ENCODE data around the gene PDE6C. TPM values are rescaled to one million over a fixed set of nuclear protein-coding genes. Genes with fewer than 3 reads are reported as not detected.

The PDE6C gene
- polyA plus RNA-seq (ENCODE audit: insufficient read length), result 2.2 TPM
- long read RNA-seq, donor 1, result 0 reads
- long read RNA-seq, donor 2, partial matches to known transcripts, result 5 of 5 reads
- long read RNA-seq, donor 2, other reads (novel, unspliced or antisense), result 0 of 5 reads
- long read RNA-seq, donor 3, partial matches to known transcripts, result 8 of 8 reads
- long read RNA-seq, donor 3, other reads (novel, unspliced or antisense), result 0 of 8 reads
- long read RNA-seq, donor 4, result 0 reads
- long read RNA-seq, donor 5, result 0 reads
- long read RNA-seq, donor 6, result 0 reads
- long read RNA-seq, donor 7, result 0 reads
- long read RNA-seq, donor 8, partial matches to known transcripts, result 12 of 12 reads
- long read RNA-seq, donor 8, other reads (novel, unspliced or antisense), result 0 of 12 reads

DNA sequence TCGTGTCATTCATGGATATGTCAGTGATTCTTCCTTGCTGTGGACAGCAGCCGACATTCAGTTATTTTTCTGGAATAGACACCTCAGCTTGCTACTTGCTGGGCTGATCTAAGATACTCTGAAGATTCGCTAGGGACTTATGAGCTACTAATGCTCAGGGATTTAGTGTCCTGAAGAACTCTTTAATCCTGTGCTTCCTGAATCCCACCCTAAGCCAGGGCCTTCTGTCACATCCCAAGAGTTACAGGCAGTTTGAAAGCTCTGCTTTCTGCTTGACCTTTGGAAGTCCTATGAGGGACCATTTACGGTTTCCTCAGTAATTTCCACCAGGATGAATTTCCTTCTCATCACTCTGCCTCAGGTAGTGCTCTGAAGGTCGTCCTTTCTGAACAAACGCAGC, at the start of gene PDE6C:
TSS of gene PDE6C (plus strand) at position 227 of the 400 bp plus-strand sequence. CDS start 189 bp downstream, outside the sequence.
- no peak for DNase-seq

DNA sequence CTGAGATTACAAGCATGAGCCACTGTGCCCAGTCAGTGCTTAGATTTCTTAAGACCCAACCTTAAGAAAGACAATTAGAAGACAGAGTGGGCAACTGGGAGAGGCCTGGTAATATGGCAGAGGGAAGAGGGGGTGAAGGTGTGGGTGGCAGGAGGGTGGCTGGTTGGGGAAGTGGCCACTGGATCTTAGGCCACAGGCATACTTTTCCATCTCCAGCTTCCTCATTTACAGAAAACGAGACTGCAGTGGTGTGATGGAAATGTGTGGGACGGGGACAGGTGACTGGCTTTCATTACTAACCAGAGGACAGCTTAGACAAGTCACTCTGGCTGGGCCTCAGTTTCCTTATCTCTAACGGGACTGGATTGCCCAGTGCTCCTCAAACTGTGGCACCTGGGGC, 46.9 kb upstream of the PDE6C start:
- no peak for DNase-seq

DNA sequence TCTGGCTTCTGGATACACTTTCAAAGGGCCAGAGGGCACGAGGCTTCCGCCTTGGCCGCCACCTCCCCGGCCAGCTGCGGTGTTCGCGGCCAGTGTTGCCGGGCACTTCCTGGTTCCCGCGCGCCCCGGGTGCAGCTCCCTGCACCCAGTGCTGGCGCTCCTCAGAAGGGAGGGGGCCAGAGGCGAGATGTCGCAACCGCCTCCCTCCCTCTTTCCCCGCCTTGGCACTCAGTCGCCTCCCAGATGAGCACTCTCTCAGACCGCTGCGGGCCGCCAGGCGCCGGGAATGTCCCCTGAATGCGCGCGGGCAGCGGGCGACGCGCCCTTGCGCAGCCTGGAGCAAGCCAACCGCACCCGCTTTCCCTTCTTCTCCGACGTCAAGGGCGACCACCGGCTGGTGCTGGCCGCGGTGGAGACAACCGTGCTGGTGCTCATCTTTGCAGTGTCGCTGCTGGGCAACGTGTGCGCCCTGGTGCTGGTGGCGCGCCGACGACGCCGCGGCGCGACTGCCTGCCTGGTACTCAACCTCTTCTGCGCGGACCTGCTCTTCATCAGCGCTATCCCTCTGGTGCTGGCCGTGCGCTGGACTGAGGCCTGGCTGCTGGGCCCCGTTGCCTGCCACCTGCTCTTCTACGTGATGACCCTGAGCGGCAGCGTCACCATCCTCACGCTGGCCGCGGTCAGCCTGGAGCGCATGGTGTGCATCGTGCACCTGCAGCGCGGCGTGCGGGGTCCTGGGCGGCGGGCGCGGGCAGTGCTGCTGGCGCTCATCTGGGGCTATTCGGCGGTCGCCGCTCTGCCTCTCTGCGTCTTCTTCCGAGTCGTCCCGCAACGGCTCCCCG, 45.7 kb upstream of the PDE6C start, which contains the start of gene FFAR4:
TSS of gene FFAR4 (plus strand) at position 231 of the 842 bp plus-strand sequence. CDS start at position 287, 56 bp downstream.
- no peak for DNase-seq

DNA sequence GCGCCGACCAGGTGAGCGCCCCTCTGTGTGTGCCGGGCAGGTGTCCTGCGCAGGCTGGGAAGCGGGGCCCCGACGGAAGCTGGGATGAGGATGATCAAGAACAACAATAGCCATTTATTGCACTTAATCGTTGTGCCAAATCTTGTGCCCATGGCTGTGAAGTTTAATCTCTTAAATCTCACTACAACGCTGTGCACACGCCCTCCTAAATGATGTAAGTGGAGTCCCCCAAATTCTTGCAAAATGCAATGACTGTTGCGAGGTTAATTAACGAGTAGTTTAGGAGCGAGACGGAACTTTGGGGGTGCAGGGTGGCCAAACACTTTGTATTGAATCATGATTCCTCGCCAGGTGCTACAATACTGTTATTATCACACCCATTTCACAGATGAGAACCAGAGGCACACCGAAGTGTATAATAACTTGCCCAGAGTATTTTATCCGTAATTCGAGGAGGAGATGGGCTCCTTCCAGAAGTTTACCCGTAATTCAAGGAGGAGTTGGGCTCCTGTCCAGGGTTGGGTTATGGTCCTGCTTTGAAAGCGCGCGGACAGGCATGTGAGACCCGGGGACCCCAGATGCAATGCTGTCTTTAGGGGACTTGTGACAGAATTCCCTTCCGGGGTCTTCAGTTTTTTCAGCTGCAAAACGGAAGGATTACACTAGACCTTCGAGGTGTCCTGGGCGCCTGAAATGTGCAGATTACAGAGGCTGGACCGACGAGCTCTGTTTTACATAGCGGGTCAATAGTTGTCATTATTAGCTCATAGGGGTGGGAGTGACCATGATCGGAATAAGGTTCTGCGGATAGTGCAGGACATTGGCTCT, 44.8 kb upstream of the PDE6C start:
- no peak for DNase-seq

DNA sequence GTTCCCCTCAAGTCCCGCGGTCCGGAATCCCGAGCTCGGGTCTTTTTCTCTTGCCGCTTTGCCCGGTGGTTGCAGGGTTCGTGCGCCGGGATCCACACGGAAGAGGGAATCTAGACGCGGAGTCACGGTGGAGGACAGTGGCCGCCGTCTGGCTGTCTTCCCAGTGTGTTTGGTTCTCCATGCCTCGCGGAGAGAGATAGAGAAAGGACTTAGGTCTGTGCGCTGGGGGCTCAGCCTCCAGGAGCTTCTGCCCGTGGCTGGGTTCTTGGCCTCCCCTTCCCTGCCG, 44.3 kb upstream of the PDE6C start:
- DNase-seq, result no peak

DNA sequence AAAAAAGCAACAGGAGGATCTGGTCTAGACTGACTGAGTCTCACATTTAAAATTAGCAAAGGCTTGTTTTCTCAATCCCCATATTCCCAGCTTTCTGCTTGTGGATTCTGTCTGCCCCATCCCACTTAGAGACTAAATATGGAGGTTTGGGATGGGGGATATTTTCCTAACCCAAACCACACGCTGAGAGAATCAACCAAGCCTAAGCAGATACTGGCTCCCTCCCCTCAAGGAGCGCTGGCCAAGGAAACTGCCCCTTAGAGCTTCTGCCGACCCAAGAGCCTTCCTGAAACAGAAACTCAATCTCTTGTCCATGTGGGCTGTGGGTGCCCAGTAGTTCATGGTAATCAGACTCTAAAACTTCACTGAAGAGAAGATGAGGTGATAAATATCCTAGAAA, 42.0 kb upstream of the PDE6C start:
- no peak for DNase-seq

DNA sequence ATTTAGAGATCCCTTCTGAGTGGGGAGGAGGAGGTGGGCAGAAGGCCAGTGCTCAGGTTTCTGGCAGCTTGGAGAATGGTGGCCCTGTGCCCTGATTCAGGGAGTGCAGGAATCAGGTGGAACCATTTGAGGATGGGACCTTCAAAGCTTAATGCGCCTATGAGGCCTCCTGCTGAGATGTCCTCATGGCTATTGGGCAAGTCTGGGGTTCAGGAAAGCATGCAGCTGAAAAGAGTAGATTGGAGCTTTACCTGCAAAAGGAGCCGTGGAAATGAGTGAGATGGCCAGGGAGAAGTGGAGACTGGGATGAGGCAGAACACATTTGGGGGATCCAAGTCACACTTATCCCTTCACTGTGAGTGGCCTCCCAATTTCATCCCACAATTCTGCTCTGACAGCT, 39.7 kb upstream of the PDE6C start:
- no peak for DNase-seq

DNA sequence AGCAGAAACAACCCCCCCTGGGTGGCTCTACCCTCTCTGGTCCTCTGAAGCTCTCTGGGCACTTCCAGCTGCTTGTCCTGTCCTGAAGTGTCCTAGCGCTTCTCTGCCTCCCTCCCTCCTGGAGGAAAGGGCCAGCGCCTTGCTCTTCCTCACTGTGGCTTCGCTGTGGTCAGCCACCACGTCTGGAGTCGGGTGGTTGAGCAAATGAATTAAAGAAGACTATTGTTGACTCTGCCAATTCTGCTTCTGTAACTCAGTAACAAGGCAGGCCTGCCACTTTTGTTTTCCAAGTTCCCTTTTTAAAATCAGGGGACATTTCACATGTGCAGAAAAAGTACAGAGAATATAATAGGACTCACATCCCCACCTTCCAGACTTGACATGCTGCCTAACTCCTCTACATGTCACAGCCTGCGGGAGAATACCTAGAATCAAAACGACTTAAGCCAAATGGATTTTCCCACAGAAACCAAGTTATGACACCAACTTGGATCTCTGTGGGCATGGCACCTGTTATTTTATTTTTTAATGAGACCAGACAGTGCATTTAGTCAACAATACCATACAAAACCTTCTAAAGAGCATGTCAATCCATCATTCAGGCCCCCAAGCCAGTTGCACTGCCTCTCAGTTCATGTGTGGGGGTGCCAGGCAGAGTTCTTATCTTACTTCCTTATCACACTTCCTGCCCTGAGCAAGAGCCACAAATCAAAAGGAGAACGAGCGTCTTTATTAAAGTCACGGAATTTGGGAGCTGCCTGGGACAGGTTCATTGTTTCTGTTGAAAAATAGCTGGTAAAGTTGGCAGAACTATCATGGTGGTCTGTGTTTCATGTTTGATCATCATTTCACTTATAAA, 39.1 kb upstream of the PDE6C start:
- DNase-seq, result no peak

DNA sequence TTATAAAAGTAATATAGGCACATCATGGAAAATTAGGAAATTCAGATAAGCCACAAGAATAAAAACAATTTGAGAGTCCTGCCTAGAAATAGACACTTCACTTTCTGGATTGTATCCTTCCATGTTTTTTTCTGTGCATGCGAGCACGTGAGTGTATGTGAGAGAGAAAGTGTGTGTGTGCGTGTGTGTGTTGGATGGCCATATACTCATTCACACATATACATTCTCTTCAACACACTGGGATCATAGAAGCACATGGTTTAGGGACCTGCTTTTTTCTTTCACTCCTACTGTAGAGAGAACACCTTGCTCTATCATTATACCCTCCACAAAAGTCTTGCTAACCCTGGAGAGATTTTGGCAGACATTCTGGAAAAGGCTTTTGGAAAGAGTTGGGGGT, 38.4 kb upstream of the PDE6C start:
- no peak for DNase-seq

DNA sequence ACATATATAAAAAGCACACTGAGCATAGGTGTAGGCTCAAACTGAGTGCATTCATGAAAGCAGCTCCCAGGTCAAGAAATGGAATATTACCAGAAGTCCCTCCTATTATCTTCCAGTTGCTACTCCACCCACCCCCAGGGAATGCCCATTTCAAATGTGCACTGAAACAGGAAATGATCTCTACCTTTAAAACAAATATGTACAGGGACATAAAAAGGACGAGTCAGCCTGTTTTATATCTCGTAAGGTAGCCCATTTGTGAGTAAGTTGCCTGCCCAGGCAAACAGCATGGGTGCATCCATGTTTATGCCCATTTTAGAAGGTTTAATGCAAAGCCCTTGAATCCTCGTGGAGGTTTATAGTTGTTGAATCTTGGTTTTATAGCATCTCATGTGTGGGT, 35.4 kb upstream of the PDE6C start:
- no peak for DNase-seq

DNA sequence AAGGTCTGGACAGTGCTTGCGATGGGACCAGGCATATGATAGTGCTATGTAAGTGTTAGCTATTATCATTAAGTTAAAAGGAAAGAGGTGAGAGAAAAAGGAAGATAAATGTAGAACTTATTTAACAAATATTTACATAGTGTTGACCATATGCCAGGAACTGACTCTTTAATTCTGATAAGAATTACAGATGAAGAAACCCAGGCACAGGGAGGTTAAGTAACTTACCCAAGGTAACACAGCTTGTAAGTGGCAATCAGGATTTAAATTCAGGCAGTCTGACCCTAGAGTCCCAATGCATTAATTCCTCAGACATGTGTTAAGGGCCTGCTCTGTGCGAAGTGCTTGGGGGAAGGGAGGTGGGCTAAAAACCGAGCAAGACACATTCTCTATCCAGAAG, 34.8 kb upstream of the PDE6C start:
- no peak for DNase-seq

DNA sequence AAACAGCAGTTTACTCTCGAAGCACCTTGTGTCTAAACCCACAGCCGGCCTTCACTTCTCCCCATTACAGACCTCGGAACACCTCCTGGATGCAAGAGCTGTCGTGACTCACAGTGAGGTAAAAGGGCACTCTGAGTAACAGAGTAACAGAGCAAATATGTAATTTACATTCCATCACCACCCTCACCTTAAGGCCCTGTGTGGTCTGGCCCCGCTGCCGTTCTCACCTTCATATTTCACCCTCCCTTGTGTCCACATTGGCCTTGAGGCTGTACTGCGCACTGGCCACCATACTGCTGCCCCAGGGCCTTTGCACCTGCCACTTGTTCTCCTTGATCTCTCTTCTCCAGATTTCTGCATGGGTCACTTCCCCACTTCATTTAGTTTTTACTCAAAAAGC, 33.2 kb upstream of the PDE6C start:
- DNase-seq, result no peak

DNA sequence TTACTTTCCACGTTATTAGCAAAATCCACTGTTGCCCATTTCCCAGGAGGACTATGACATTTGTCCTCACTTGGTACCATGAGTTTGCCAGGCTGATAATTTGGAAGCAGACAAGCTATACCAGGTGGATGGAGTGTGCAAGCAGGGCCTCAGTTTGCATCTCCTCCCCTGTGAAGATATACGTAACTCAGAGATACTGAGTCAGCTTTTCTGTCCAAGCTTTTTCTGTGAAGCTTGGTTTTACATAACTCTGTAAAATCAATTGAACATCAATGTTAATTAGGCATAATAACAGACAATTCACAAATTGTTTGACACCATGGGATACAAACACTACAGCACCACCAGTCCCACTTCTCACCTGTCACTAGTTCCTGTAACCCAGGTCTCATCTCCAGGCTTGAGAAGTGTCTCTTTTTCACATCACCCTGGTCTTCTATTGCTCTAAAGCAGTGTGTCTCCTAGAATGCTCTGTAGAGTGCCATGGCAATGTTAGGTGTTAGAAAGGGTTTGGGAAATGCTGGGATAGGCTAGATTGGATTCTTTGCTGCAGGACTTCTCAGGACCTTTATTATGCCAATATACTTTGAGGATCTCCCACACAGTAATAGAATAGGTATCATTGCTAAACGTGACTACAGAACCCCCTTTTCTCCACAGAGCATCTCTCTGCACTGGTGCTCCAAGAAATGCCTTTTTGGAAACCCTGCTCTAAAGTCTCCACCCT, 32.2 kb upstream of the PDE6C start:
- no peak for DNase-seq

DNA sequence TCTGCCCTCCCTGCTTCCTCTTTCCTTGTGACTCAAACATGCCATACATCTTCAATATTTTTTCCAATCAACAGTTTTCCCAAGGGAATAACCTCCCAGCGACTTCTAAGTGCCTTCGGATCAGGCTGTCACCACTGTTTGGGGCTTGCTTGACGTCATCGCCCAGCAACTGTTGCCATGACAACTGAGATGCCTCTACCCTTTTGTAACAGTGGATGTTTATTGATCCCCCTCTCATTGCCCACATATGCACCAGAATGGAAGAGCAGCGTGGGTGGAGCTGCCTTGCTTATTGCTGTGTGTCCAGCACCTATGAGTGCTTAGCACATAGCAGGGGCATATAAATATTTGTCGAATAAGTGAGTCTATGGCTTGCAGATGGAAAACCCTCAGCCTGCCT, 31.5 kb upstream of the PDE6C start:
- DNase-seq, result no peak

DNA sequence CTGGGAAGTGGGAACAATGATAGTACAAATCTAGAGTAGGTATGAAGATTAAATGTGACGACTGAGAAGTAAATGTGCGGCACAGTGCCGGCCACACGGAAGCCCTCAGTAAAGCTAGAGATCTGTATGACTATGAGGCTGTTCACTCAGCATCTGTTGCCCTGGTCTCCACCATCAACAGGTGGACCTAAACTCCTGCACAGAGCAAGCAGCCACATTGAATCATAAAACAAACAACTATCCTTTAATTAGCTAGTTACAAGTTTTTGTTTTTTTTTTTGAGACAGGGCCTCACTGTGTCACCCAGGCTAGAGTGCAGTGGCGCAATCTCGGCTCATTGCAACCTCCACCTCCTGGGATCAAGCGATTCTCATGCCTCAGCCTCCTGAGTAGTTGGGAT, 27.9 kb upstream of the PDE6C start:
- DNase-seq, result no peak

DNA sequence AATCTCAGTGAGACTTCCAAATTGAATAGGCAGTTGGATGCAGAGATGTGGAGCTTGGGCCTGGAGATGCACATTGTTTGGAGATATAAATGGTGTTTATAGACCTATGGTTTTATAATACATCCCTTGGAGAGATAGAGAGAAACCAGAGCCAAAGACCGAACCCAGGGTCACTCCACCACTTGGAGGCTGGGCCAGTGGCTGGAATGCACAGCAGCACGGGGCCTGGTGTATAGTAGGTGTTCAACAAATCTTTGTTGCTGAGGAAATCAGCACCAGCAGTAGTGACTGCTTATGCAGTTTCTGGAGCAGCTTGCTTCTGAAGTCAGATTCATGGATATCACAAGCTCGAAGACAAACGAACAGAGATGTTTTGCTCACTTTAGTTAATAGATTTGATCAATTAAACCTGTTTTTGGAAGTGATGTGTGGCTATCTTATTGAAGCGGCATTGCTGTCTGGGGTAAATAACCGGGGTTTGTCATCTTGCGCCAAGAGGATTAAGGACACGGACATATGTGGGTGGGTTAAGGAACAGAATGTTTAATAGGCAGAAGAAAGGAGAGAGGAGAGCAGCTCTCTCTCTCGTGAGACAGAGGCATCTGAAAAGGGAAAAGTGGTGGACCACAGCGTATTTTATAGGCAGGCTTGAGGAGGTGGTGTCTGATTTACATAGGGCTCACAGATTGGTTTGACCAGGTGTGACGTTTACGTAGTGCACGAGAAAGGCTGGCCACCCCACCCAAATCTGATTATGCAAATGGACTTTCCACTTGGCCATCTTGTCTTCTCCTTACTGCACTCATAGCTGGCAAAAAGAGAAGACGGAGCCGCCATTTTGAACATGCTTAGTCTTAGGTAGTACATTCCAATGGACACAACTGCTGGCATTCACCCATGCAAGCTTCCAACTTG, 22.4 kb upstream of the PDE6C start:
- no peak for DNase-seq

DNA sequence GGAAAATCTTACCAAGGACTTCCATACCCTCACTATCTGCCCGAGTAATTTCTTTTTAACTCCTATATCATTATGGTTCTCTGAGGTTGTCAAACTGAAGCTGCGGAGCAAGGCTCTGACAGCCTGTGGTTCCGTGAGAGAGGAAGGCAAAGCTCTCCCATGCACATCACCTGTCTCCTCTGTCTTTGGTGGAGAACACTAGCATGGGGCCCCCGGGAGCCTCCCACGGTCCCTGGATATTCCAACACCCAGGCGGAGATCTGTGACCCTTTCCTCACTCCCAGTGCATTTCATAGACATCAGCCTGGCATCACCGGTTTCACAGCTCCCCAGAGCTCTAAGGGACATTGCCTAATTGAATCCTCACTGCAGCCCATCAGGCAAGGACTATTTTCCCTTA, 21.7 kb upstream of the PDE6C start:
- DNase-seq, result no peak

DNA sequence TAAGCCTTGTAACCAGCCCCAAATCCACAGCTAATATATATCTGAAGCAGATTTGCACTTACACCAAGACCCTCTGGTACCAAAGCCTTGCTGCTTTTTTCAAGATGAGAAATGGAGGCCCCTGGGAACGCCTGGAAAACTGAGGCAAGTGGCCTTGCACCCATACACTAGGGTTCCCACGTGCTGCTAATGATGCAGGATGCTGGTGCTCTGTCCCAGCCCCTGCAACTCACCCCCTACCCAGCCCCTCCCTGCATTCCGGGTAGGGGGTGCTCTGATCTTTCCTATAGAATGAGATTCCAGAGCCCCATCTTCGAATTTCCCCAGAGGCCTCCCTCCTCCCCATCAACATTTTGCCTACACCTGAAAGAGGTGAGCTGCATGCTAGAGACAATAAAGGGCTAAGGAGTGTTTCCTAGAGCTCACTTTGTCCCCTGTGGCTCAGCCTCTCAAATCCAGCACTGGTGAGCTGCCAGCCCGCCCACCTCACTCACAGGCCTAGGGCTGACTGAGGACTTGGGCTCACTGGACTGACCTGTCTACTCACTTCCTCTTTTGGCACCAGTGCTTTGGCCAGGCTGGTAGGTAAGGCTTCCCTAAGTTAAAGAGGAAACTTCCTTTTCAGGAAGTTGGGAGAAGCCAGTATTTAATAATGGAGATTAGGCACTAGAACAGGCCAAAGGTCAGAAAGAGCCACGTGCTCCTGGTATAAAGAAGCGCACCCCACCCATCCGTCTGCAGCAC, 21.1 kb upstream of the PDE6C start:
- no peak for DNase-seq

DNA sequence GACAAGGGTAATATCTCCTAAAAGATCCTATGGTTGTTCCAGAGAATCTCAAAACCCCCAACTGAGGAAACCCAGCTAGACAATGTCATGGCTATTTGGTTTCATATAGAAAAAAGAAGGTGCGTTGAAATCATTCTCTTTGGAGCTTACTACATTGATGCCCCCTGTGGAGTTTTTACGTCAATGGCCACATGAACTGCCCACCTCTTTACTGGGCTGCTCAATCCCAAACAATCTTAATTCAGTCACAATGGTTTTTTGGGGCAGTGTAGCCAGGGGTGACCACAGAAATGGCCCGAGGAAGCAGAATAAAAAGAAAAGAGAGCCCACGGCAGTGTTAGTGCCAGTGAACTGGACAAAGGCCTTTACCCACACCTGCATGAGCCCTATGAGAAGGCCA, 19.1 kb upstream of the PDE6C start:
- no peak for DNase-seq

All from left kidney (tissue), 8 donors.